Fibroblast of lung (primary cell): ENCODE results near the gene ARHGEF11. TPM values are rescaled to one million over a fixed set of nuclear protein-coding genes. Genes with fewer than 3 reads are reported as not detected.
A peak's percentile ranks its signal among the peaks of the same experiment; 100 is the strongest.

ENCODE experiments used
- DNase-seq, 2 donors: peaks; one replicate each; pipeline versions ENCODE4 v3.0.0 to v3.0.0-alpha.2; 2010; ENCODE audit warnings: low read depth in 2 of 2
- H2AFZ ChIP-seq: 2 replicates; pipeline ENCODE4 v1.5.1; 2012; ENCODE audit warnings: low read length, control low read depth, inconsistent platforms
- H3K27ac ChIP-seq: 2 replicates; pipeline ENCODE4 v1.5.1; 2011; ENCODE audit warnings: low read length, control low read depth; ENCODE audit not compliant: insufficient read depth
- H3K27me3 ChIP-seq: 2 replicates; pipeline ENCODE4 v1.5.1; 2011; ENCODE audit warnings: mild to moderate bottlenecking, low read length; ENCODE audit not compliant: control insufficient read depth, insufficient read depth
- H3K36me3 ChIP-seq: 2 replicates; pipeline ENCODE4 v1.5.1; 2011; ENCODE audit warnings: low read length; ENCODE audit not compliant: control insufficient read depth, insufficient read depth
- H3K4me1 ChIP-seq: 2 replicates; pipeline ENCODE4 v1.5.1; 2011; ENCODE audit warnings: low read length; ENCODE audit not compliant: control insufficient read depth, insufficient read depth; ENCODE audit errors: extremely low read depth
- H3K4me2 ChIP-seq: 2 replicates; pipeline ENCODE4 v1.5.1; 2011; ENCODE audit warnings: low read length, control low read depth; ENCODE audit not compliant: insufficient read depth; ENCODE audit errors: extremely low read depth
- H3K4me3 ChIP-seq, 4 experiments: fragments of 200-600 bp in 1 of 4; sonication (generic) in 1 of 4; replicated peaks in 1 of 4; 2 replicates each; pipeline ENCODE4 v1.5.1; 2011 to 2016; ENCODE audit warnings: low read length in 4 of 4, low read depth in 3 of 4, mild to moderate bottlenecking in 3 of 4, control low read depth in 2 of 4, inconsistent platforms in 1 of 4, mixed read lengths in 1 of 4; ENCODE audit not compliant: insufficient read depth in 1 of 4; ENCODE audit errors: control extremely low read depth in 1 of 4
- H3K79me2 ChIP-seq: 2 replicates; pipeline ENCODE4 v1.5.1; 2012; ENCODE audit warnings: mild to moderate bottlenecking, low read length, inconsistent platforms; ENCODE audit not compliant: control insufficient read depth, insufficient read depth
- H3K9ac ChIP-seq: 2 replicates; pipeline ENCODE4 v1.5.1; 2011; ENCODE audit warnings: mild to moderate bottlenecking, low read length, control low read depth; ENCODE audit not compliant: insufficient read depth
- H3K9me3 ChIP-seq: 2 replicates; pipeline ENCODE4 v1.5.1; 2012; ENCODE audit warnings: low read depth, low read length; ENCODE audit not compliant: control insufficient read depth, insufficient read depth
- H4K20me1 ChIP-seq: 2 replicates; pipeline ENCODE4 v1.5.1; 2011; ENCODE audit warnings: low read length; ENCODE audit not compliant: control insufficient read depth, insufficient read depth; ENCODE audit errors: extremely low read depth
- EZH2 ChIP-seq: IDR thresholded peaks from 2 replicates; pipeline ENCODE4 v1.5.1; 2012; ENCODE audit warnings: low read length, control low read depth, mild to moderate bottlenecking; ENCODE audit errors: missing control alignments
- polyA plus RNA-seq, 2 donors: library from polyadenylated mRNA; depleted of rRNA in 1 of 2; stranded (reverse) in 1 of 2; unstranded in 1 of 2; fragments of >200 nt; gene quantifications; 2 replicates each; pipeline ENCODE4 v1.2.1, GENCODE V29; 2011 to 2012; ENCODE audit warnings: missing spikeins in 1 of 2
- total RNA-seq: library from RNA; depleted of rRNA; stranded (reverse); fragments of >200 nt; gene quantifications from 2 replicates; pipeline ENCODE4 v1.2.1, GENCODE V29; 2014
- TF ChIP-seq, protein P1 (sequence below), 2 donors: IDR thresholded peaks in 1 of 2; conservative IDR thresholded peaks in 1 of 2; 1 replicate in 1 of 2; 2 replicates in 1 of 2; pipeline ENCODE4 v1.5.1; 2011 to 2012; ENCODE audit warnings: low read length in 2 of 2, control low read depth in 1 of 2, inconsistent platforms in 1 of 2, low read depth in 1 of 2, mild to moderate bottlenecking in 1 of 2

ARHGEF11 gene
- total and polyA plus RNA-seq, 2 donors (not counting 1 experiment from before 2014, with no cell fraction given), result 12.8 to 29.1 TPM

DNA sequence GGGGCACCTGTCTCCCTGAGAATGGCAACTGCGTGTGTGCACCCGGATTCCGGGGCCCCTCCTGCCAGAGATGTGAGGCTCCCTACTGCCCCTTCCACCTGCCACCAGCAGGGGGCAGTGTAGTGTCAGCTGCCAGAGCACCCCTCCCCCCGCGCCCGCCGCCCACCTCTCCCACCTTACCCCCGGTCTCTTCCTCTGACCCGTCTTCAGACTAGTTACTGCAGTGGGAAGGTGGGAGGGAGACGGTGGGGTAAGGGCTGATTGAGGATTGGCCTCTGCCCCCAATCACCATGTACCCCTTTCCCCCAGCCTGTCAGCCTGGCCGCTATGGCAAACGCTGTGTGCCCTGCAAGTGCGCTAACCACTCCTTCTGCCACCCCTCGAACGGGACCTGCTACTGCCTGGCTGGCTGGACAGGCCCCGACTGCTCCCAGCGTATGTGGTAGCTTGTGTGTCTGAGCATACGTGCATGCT, 135.2 kb downstream of the ARHGEF11 start:
- no peak for DNase-seq
- no peaks in the 10 kb centered on the region for H3K27me3 ChIP-seq
- TF ChIP-seq, protein P1, sequence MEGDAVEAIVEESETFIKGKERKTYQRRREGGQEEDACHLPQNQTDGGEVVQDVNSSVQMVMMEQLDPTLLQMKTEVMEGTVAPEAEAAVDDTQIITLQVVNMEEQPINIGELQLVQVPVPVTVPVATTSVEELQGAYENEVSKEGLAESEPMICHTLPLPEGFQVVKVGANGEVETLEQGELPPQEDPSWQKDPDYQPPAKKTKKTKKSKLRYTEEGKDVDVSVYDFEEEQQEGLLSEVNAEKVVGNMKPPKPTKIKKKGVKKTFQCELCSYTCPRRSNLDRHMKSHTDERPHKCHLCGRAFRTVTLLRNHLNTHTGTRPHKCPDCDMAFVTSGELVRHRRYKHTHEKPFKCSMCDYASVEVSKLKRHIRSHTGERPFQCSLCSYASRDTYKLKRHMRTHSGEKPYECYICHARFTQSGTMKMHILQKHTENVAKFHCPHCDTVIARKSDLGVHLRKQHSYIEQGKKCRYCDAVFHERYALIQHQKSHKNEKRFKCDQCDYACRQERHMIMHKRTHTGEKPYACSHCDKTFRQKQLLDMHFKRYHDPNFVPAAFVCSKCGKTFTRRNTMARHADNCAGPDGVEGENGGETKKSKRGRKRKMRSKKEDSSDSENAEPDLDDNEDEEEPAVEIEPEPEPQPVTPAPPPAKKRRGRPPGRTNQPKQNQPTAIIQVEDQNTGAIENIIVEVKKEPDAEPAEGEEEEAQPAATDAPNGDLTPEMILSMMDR (conservative IDR thresholded peaks at IDR 0.05 in 1 of 2, IDR thresholded peaks at IDR 0.05 in 1 of 2; ENCODE audit: low read depth in 1 of 2, low read length in 2 of 2), result peak; percentile 50 to 72
- no peak for TF ChIP-seq EZH2
- peaks cover 44% of the 10 kb centered on the region for H3K36me3 ChIP-seq
- H3K9ac ChIP-seq, result no peak overlapping the region
- H4K20me1 ChIP-seq, result no peaks in the 10 kb centered on the region
- H3K4me1 ChIP-seq, result peaks cover 22% of the 10 kb centered on the region
- no peak overlapping the region for H3K4me3 ChIP-seq
- H3K9me3 ChIP-seq, result no peaks in the 10 kb centered on the region
- H3K27ac ChIP-seq, result no peak overlapping the region
- no peak overlapping the region for H3K4me2 ChIP-seq
- H2AFZ ChIP-seq, result no peak overlapping the region
- H3K79me2 ChIP-seq, result peaks cover 6% of the 10 kb centered on the region

- H3K79me2 ChIP-seq, result peaks cover 13% of the 10 kb centered on the region
- peaks cover 47% of the 10 kb centered on the region for H3K36me3 ChIP-seq
- no peak overlapping the region for H3K9ac ChIP-seq
- no peak for DNase-seq
- peaks cover 26% of the 10 kb centered on the region for H3K4me1 ChIP-seq
- TF ChIP-seq EZH2, result no peak
- TF ChIP-seq, protein P1 (conservative IDR thresholded peaks at IDR 0.05 in 1 of 2, IDR thresholded peaks at IDR 0.05 in 1 of 2; ENCODE audit: low read depth in 1 of 2, low read length in 2 of 2), result no peak
- H4K20me1 ChIP-seq, result no peaks in the 10 kb centered on the region
- no peak overlapping the region for H3K27ac ChIP-seq
- H3K4me3 ChIP-seq, result no peak overlapping the region
- H3K4me2 ChIP-seq, result no peak overlapping the region
- no peaks in the 10 kb centered on the region for H3K27me3 ChIP-seq
- no peak overlapping the region for H2AFZ ChIP-seq
- no peaks in the 10 kb centered on the region for H3K9me3 ChIP-seq
Measured at GRCh38 chr1:156909671-156910070, 135.9 kb downstream of the ARHGEF11 start.

- no peak for DNase-seq
- no peak overlapping the region for H3K27ac ChIP-seq
- H3K9ac ChIP-seq, result no peak overlapping the region
- peaks cover 41% of the 10 kb centered on the region for H3K36me3 ChIP-seq
- no peaks in the 10 kb centered on the region for H3K9me3 ChIP-seq
- H4K20me1 ChIP-seq, result no peaks in the 10 kb centered on the region
- TF ChIP-seq, protein P1 (conservative IDR thresholded peaks at IDR 0.05 in 1 of 2, IDR thresholded peaks at IDR 0.05 in 1 of 2; ENCODE audit: low read depth in 1 of 2, low read length in 2 of 2), result no peak
- TF ChIP-seq EZH2, result no peak
- H3K27me3 ChIP-seq, result no peaks in the 10 kb centered on the region
- H3K79me2 ChIP-seq, result peaks cover 18% of the 10 kb centered on the region
- no peak overlapping the region for H2AFZ ChIP-seq
- H3K4me3 ChIP-seq, result no peak overlapping the region
- H3K4me2 ChIP-seq, result no peak overlapping the region
- H3K4me1 ChIP-seq, result peaks cover 30% of the 10 kb centered on the region
Measured at GRCh38 chr1:156908955-156909354, 136.6 kb downstream of the ARHGEF11 start.
